HG03196 (cell line): ENCODE results near the gene HEG1.

Source experiments
- ATAC-seq: cut with Tn5 transposase; IDR thresholded peaks from one replicate; pipeline ENCODE4 v1.9.1; 2021; ENCODE audit not compliant: unreplicated experiment

The HEG1 gene

DNA sequence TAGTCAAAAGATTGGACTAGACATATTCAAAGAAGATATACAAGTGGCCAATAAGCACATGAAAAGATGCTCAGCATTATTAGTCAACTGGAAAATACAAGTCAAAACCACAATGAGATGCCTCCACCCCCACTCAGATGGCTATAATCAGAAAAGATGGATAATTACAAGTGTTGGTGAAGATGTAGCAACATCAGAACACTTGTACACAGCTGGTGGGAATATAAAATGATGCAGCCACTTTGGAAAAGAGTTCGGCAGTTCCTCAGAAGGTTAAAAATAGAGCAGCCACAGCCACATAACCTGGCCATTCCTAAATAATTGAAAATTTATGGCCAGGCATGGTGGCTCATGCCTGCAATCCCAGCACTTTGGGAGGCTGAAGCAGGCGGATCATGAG, 38.4 kb downstream of the HEG1 start:
- no peak for ATAC-seq

DNA sequence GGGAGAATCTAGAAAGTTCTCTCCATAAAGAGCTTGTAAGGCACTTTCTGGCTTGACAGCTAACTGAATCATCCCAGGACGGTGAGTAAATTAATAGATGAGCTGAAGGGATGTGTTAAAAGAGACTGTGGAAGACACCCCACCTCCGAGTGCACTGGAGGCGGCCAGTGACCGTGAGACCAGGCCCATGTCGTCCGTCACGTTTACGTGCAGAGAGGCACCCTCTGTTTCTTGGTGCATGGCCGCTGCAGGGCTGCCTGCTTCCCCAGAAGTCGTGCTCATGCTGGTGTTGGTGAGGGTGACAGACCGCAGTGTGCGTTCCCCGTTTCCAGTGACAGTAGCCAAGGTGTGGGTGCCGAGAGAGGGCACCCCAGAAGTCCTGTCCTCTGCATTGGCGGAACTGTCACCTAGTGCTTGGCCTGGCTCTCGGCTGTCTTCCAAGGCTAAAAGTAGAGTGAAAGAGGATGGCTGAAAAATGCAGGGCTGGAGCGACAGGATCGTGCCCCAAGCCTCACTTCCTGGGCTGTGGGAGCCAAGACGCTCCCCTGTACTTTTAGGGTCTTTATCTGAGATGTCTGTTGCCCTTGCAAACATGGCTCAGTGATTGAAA, 41.1 kb downstream of the HEG1 start:
- ATAC-seq: no peak

- ATAC-seq: no peak
These were observed 42.7 kb downstream of the HEG1 start for GRCh38 chr3:125013095-125013494.

DNA sequence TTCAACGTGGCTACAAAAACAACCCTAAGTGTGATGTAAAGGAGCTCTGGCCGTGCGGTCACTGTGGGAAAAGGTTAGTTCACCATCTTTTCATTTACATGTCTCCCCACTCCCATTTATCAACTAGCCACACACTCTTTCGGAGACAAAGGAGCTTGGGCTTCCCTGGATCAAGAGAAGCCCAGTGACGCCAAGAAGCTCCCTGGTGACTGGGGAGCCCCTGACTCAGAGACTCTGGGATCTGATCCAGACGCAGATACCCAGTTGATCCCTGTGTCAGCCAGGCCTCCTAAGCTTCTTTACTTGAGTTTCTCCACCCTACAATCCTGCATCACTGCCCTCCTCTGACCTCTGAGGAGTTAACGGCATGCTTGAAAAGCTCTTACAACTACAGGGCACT, 43.9 kb downstream of the HEG1 start:
- no peak for ATAC-seq

GRCh38 chr3:125010393-125010792, 45.4 kb downstream of the HEG1 start:
- no peak for ATAC-seq

DNA sequence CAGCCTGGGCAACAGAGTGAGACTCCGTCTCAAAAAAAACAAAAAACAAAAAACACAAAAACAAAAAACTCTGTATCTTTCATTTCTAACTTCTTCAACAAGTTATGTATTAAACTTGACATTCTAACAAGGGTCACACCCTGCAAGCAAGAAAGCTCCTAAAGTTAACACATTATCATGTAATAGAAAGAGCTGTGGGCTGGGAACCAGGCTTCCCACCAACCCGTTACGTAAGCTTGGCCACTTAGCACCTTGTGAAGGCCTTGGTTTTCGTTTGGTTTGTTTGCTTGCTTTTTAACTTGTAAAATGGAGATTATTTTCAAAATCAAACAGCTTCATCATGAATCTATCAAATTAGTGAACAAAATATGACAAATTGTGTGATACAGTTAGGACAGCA, 47.0 kb downstream of the HEG1 start:
- no peak for ATAC-seq

- ATAC-seq: no peak
These were observed 49.5 kb downstream of the HEG1 start for GRCh38 chr3:125006291-125006731.

GRCh38 chr3:125005676-125006075, 50.1 kb downstream of the HEG1 start:
- no peak for ATAC-seq

GRCh38 chr3:125005222-125005621, 50.6 kb downstream of the HEG1 start:
- ATAC-seq: no peak

DNA sequence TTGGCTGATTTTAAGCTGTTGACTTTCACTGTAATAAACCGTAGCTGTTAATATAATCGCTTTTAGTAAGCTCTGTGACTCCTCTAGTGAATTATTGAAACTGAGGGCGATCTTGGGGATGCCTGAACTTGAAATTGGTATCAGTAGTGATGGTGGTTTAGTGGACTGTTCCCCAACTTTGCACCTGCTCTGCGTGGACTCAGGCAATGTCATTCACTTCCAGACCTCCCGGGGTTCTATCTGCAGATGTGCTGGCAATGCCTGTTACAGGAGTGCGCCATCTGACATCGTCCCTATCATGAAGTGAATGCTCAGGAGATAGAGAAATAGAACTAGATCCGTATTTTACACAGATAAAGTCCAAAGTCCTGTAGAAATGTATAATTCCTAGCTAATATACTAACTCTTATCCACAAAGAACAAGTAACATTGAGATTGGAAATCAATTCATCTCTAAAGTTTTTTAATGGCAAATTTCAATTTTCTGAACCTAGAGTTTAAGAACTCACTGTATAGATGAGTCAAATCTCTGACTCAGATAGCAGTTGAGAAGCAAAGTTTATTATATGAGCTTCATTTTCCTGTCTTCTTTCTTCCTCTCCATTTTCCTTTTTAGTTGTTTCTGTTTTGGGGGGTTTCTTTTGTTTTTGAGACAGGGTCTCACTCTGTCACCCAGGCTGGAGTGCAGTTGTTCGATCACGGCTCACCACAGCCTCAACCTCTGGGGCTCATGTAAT, 51.8 kb downstream of the HEG1 start:
- ATAC-seq: no peak

GRCh38 chr3:125003369-125003853, 52.4 kb downstream of the HEG1 start:
- no peak for ATAC-seq

- ATAC-seq: no peak
These were observed 53.1 kb downstream of the HEG1 start for GRCh38 chr3:125002414-125003368.

DNA sequence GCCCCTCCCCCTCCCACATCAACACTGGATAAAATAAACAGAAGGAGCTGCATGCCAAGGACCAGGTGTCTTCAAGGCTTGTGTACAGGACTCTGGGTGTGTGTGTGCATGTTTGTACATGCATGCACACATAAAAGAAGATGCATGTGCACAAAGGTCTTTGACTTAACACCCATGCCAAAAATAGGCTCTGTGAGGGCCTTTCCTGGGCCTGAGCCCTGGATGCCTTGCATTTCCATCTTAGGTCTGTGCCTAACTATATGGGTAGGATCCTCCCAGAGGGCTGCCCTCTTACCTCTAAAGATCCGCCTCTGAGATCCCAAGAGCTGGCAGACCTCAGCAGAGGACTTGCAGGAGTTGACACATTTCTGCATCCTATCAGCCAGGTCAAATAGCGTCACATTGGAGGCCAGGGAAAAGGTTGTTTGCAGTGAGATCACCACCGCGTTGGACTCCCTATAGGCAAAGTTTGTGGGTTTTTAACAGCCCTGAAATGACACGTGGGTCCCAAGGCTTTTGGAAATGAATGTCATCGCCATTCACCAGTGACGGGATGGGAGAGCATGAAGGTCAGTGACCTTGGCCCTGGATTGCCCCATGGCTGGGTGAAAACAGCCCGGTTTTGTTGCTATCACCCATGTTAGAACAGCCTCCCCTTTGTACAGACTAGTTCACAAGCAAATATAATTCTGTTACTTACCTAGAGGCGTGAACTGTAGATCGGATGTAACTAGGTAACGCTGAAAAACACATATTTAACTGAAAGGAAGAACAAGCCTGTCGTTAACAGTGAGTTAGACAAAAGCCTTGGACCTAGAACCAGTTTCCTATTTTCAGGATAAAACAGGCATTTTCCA, 54.0 kb downstream of the HEG1 start:
- no peak for ATAC-seq

GRCh38 chr3:125000661-125001060, 55.1 kb downstream of the HEG1 start:
- ATAC-seq: no peak

GRCh38 chr3:124999897-125000435, 55.8 kb downstream of the HEG1 start:
- ATAC-seq: no peak

- no peak for ATAC-seq
These were observed 56.5 kb downstream of the HEG1 start for GRCh38 chr3:124999317-124999716.

DNA sequence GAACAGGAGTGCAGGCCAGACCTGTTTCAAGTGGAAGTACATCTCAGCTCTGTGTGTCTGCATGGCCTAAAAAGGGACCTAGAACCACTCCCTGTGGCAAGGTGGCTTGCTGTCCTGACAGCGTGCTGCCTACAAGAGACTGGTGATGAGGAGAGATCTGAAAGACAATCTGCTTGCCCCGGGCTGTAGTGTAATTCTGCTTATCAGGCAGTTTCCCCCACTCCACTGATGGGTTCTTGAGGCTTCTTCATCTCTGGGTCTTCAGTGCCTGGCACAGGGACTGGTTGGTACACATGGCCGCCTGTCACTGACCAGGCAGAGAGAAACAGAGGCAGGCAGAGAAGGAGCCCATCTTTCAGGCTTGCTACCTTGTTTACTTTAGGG, 57.6 kb downstream of the HEG1 start:
- ATAC-seq: no peak

- no peak for ATAC-seq
These were observed 58.2 kb downstream of the HEG1 start for GRCh38 chr3:124997303-124998246.

DNA sequence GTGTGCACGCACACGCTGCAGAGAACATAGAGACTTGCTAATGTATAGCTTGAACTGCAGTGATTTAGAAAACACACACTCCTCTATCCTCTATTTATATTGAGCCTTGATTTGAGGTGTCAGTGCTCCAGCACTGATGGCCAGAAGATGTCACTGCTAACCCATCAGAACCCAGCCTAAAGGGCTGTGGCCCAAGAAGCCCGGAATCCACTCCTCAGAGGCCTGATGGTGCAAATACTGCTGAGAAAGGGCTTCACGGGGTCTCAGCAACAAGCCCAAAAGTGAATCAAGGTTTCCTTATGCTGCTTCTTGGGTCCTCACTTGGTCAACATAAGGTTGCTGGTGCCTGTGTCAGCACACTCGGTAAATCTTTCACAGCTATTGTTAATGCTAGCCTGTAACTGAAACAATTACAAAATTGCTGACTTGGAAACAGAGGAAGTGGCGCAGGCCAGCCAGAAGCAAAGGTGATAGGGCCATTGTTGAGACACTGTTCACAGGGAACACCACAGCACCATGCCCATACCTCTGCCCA, 60.3 kb downstream of the HEG1 start:
- no peak for ATAC-seq
